ENCODE data around the gene STAC3. TPM values are rescaled to one million over a fixed set of nuclear protein-coding genes. Genes with fewer than 3 reads are reported as not detected.
A peak's percentile ranks its signal among the peaks of the same experiment; 100 is the strongest.

Gene STAC3
- total and polyA plus RNA-seq, 2 of the 13 experiments (the other 11 are each of a cell fraction or from before 2014, with no cell fraction given): 0.18 to 0.22 TPM

GRCh38 chr12:57223191-57224165 lies 27.5 kb downstream of the STAC3 start:
- ATAC-seq: peak; percentile 4; the same call in 2 of the 3 replicates
- ChIA-PET CTCF (ENCODE audit: low intra/inter-chr PET ratio, low total read pairs) (interaction anchor here (8.7 kb wide), 1 partner anchor 16 kb away, joined by 87 read pairs; a partner anchor contains a TSS), POLR2A (interaction anchor here (1.0 to 1.4 kb wide), 3 partner anchors 15 to 95 kb away, joined by 3 to 6 read pairs (median 5); partner anchors contain the start of gene LRP1)
- no peak overlapping the region for H2AFZ ChIP-seq (ENCODE audit: low read length)
- H3K4me3 ChIP-seq (replicated peaks in 1 of 3; ENCODE audit: insufficient read depth in 1 of 3, low read depth in 2 of 3, low read length in 3 of 3): no peak overlapping the region
- H3K27ac ChIP-seq (ENCODE audit: extremely low read length, insufficient read depth, low read length): no peak overlapping the region
- H3K27me3 ChIP-seq (ENCODE audit: control insufficient read depth in 1 of 2, insufficient read depth in 2 of 2, low read length in 2 of 2): peaks cover 14 to 78% of the 10 kb centered on the region in 2 experiments; a peak in 4 of 5 replicates
- no peak overlapping the region for H3K4me2 ChIP-seq (ENCODE audit: low read depth, low read length)
- 59% methylated on average over 20 of the region's 22 CpGs for WGBS (ENCODE audit: low lambda C conversion rate)
- intact Hi-C loops (cut with micrococcal nuclease; ENCODE audit: unreplicated experiment): loop anchor here (2.0 kb wide), 1 partner anchor 15 kb away; no protein-coding TSS in a partner anchor
- DNase-seq (ENCODE audit: low spot score): no peak
- H3K36me3 ChIP-seq (replicated peaks in 1 of 2; ENCODE audit: control insufficient read depth in 1 of 2, insufficient read depth in 2 of 2, low read length in 2 of 2): no peaks in the 10 kb centered on the region
- H3K4me1 ChIP-seq (ENCODE audit: insufficient read depth, low read length): peaks cover 56% of the 10 kb centered on the region
- in situ Hi-C loops (cut with HindIII; ENCODE audit: extremely low pct_ligation_motif_present, low pct_unique_long_range_greater_than_20kb): no loop called here
- no peak for FAIRE-seq
- H3K9me3 ChIP-seq (ENCODE audit: low read length): no peaks in the 10 kb centered on the region
- H3K79me2 ChIP-seq (ENCODE audit: insufficient read depth, low read length): no peaks in the 10 kb centered on the region
- H3K9ac ChIP-seq (ENCODE audit: insufficient read depth, low read depth, low read length): no peak overlapping the region
- BruUV-seq (replicated peaks): no TSS peak
- no peak for TF ChIP-seq ZNF343 (CRISPR knock-in tag; IDR thresholded peaks at IDR 0.05)
- TF ChIP-seq HMGXB4 (CRISPR knock-in tag; IDR thresholded peaks at IDR 0.05; ENCODE audit: borderline replicate concordance in 1 of 2, low read depth in 1 of 2): no peak
- TF ChIP-seq ZNF17 (CRISPR knock-in tag; IDR thresholded peaks at IDR 0.05): no peak
- TF ChIP-seq ZNF607 (CRISPR knock-in tag; IDR thresholded peaks at IDR 0.05; ENCODE audit: borderline replicate concordance): no peak
- TF ChIP-seq ZNF792 (CRISPR knock-in tag; IDR thresholded peaks at IDR 0.05): no peak
- no peak for TF ChIP-seq ZNF484 (CRISPR knock-in tag; IDR thresholded peaks at IDR 0.05; ENCODE audit: borderline replicate concordance, low read depth)
- TF ChIP-seq FOSL2 (CRISPR knock-in tag; IDR thresholded peaks at IDR 0.05): no peak
- no peak for TF ChIP-seq ZNF713 (CRISPR knock-in tag; IDR thresholded peaks at IDR 0.05)
- no peak for TF ChIP-seq KLF6 (CRISPR knock-in tag; IDR thresholded peaks at IDR 0.05)
- no peak for TF ChIP-seq ZSCAN5A (CRISPR knock-in tag; IDR thresholded peaks at IDR 0.05; ENCODE audit: borderline replicate concordance)
- TF ChIP-seq POLR2A (IDR thresholded peaks at IDR 0.05; ENCODE audit: insufficient read depth in 1 of 2, low read depth in 2 of 2, low read length in 2 of 2): no peak
- TF ChIP-seq SETDB1 (CRISPR knock-in tag; IDR thresholded peaks at IDR 0.05; ENCODE audit: borderline replicate concordance): no peak
- no peak for TF ChIP-seq ZBED4 (CRISPR knock-in tag; IDR thresholded peaks at IDR 0.05; ENCODE audit: borderline replicate concordance)
- no peak for TF ChIP-seq EHMT2 (IDR thresholded peaks at IDR 0.05; ENCODE audit: borderline replicate concordance, low read depth, low read length)
- no peak for TF ChIP-seq CC2D1A (CRISPR knock-in tag; IDR thresholded peaks at IDR 0.05)
- no peaks in the 10 kb centered on the region for H4K20me1 ChIP-seq (ENCODE audit: insufficient read depth, low read length)
